ENCODE results near the gene PRKCH. TPM values are rescaled to one million over a fixed set of nuclear protein-coding genes. Genes with fewer than 3 reads are reported as not detected.

The PRKCH gene
- total and polyA plus RNA-seq, 7 donors = 4.2 to 19.9 (median 10.0) TPM

DNA sequence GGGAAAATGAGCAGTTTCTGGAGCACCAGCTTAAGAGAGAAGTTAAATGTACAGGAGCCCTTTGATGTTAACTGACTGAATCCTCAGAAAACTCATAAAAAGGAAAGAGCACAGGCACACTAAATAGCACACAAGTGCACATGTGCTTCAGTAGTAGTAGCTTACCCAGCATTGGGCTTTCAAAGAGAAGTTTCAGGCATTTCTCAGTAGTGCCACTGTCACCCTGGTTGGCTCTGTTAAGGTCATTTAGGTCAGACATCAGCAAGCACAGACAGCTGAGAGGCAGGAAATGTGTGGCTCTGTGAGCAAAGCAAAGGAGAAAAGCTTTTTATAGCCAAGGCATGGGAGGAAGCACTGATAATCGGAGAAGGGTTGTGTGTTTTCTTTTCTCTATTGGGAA is 277.6 kb downstream of the PRKCH start:
- peaks cover 0 to 7% (median 3%) of the 10 kb centered on the region in 4 donors for H3K4me1 ChIP-seq
- H3K9me3 ChIP-seq = no peaks in the 10 kb centered on the region
- WGBS, 2 donors = 7 to 18% methylated on average over 1 of the region's 1 CpG
- H3K36me3 ChIP-seq = no peaks in the 10 kb centered on the region
- no peaks in the 10 kb centered on the region for H3K27me3 ChIP-seq
- TF ChIP-seq CTCF (IDR thresholded peaks at IDR 0.05) (no peak), EP300 (IDR thresholded peaks at IDR 0.05) (no peak), POLR2A (IDR thresholded peaks at IDR 0.05) (no peak), POLR2AphosphoS5 (IDR thresholded peaks at IDR 0.05) (no peak)
- intact Hi-C loops (cut with DNase I) = no loop called here
- H3K27ac ChIP-seq = no peak overlapping the region
- H3K4me3 ChIP-seq = no peak overlapping the region
- no peak for DNase-seq

DNA sequence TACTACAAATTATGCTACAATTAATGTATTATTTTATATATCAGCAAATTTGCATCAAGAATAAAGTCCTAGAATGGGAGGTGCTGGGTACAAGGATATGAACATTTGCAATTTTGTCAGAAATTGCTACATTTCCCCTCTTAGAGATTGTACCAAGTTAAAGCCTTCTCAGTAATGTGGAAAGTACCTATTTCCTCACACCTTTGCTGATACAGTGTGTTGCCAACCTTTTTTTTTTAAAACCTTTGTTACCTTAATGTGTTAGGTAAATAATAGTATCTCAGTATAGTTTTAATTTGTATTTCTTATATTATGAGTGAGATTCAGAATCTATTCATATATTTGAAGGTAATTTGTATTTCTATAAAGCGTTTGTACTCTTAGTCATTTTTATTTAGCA is 278.6 kb downstream of the PRKCH start:
- Histone ChIP-seq H3K4me1 (peaks cover 0 to 5% (median 0%) of the 10 kb centered on the region in 4 donors), H3K36me3 (no peaks in the 10 kb centered on the region), H3K9me3 (no peaks in the 10 kb centered on the region), H3K4me3 (no peak overlapping the region), H3K27ac (no peak overlapping the region), H3K27me3 (no peaks in the 10 kb centered on the region)
- 94 to 98% methylated on average over 1 of the region's 1 CpG for WGBS, 2 donors
- no peak for DNase-seq
- intact Hi-C loops (cut with DNase I) = no loop called here
- no peak for TF ChIP-seq CTCF (IDR thresholded peaks at IDR 0.05)
- no peak for TF ChIP-seq POLR2A (IDR thresholded peaks at IDR 0.05)
- TF ChIP-seq POLR2AphosphoS5 (IDR thresholded peaks at IDR 0.05) = no peak
- TF ChIP-seq EP300 (IDR thresholded peaks at IDR 0.05) = no peak

Other genes starting within 250 kb of the PRKCH start
- gene TMEM30B, start 40.2 kb upstream of the PRKCH start, total RNA-seq = 1 to 10 TPM in 2 of 4 donors, under 1 TPM in 2; 0.54 to 1.4 (median 1.0) TPM
- 10 to 100 TPM; 12.0 to 21.0 (median 12.0) TPM for gene TMEM30B, start 40.2 kb upstream of the PRKCH start, polyA plus RNA-seq

All from sigmoid colon (tissue), 7 donors.